Brain microvascular endothelial cell (primary cell): ENCODE data around the gene ST6GALNAC5.

Experiments
- DNase-seq: peaks from one replicate; pipeline ENCODE4 v3.0.0-alpha.2; 2020
- H3K27ac ChIP-seq: fragments of 250-450 bp; sonication (Bioruptor Pico); 2 replicates; pipeline ENCODE4 v1.5.1; 2020; ENCODE audit warnings: mild to moderate bottlenecking, moderate library complexity
- H3K27me3 ChIP-seq: fragments of 250-450 bp; sonication (Bioruptor Pico); replicated peaks from 2 replicates; pipeline ENCODE4 v1.5.1; 2020; ENCODE audit warnings: mild to moderate bottlenecking
- H3K36me3 ChIP-seq: fragments of 250-450 bp; sonication (Bioruptor Pico); replicated peaks from 2 replicates; pipeline ENCODE4 v1.5.1; 2020; ENCODE audit warnings: mild to moderate bottlenecking
- H3K4me3 ChIP-seq: 2 replicates; pipeline ENCODE4 v1.5.1; 2011; ENCODE audit warnings: low read depth, mild to moderate bottlenecking, control low read depth, low read length, moderate library complexity
- CTCF ChIP-seq: IDR thresholded peaks from 2 replicates; pipeline ENCODE4 v1.5.1; 2011; ENCODE audit warnings: low read depth, mild to moderate bottlenecking, moderate library complexity, low read length, control low read depth, inconsistent platforms; ENCODE audit errors: missing control alignments
- in situ Hi-C: cut with HindIII; loops from 2 replicates; pipeline ENCODE4 v1.10.0; 2017; ENCODE audit warnings: low sequenced_read_pairs, low pct_ligation_motif_present

The ST6GALNAC5 gene

GRCh38 chr1:77056525-77056924, 189.2 kb downstream of the ST6GALNAC5 start:
- TF ChIP-seq CTCF = no peak

GRCh38 chr1:77057994-77058585, 190.8 kb downstream of the ST6GALNAC5 start:
- H3K4me3 ChIP-seq = no peak overlapping the region
- no peaks in the 10 kb centered on the region for H3K36me3 ChIP-seq
- DNase-seq = no peak
- H3K27me3 ChIP-seq = no peaks in the 10 kb centered on the region
- in situ Hi-C loops = no loop called here
- H3K27ac ChIP-seq = no peak overlapping the region
- no peak for TF ChIP-seq CTCF

More at GRCh38 chr1:77056525-77056924, 189.2 kb downstream of the ST6GALNAC5 start:
- H3K27me3 ChIP-seq = no peaks in the 10 kb centered on the region
- in situ Hi-C loops = no loop called here
- no peak for DNase-seq
- H3K4me3 ChIP-seq = no peak overlapping the region
- no peak overlapping the region for H3K27ac ChIP-seq
- H3K36me3 ChIP-seq = no peaks in the 10 kb centered on the region

GRCh38 chr1:77060000-77060399, 192.7 kb downstream of the ST6GALNAC5 start:
- no peak overlapping the region for H3K27ac ChIP-seq
- DNase-seq = no peak
- no peak overlapping the region for H3K4me3 ChIP-seq
- no peaks in the 10 kb centered on the region for H3K27me3 ChIP-seq
- TF ChIP-seq CTCF = no peak
- in situ Hi-C loops = no loop called here
- no peaks in the 10 kb centered on the region for H3K36me3 ChIP-seq

GRCh38 chr1:77061162-77061561, 193.9 kb downstream of the ST6GALNAC5 start:
- no peak for TF ChIP-seq CTCF
- no peak for DNase-seq
- no peak overlapping the region for H3K27ac ChIP-seq
- H3K36me3 ChIP-seq = no peaks in the 10 kb centered on the region
- no peaks in the 10 kb centered on the region for H3K27me3 ChIP-seq
- no peak overlapping the region for H3K4me3 ChIP-seq
- in situ Hi-C loops = no loop called here

- in situ Hi-C loops = no loop called here
- no peak overlapping the region for H3K4me3 ChIP-seq
- H3K27ac ChIP-seq = no peak overlapping the region
- peak; percentile 2 for DNase-seq
- H3K36me3 ChIP-seq = no peaks in the 10 kb centered on the region
- no peaks in the 10 kb centered on the region for H3K27me3 ChIP-seq
- TF ChIP-seq CTCF = no peak
Measured at GRCh38 chr1:77063118-77063517, 195.8 kb downstream of the ST6GALNAC5 start.

GRCh38 chr1:77064246-77064645, 197.0 kb downstream of the ST6GALNAC5 start:
- no peak for DNase-seq
- in situ Hi-C loops = no loop called here
- no peak overlapping the region for H3K4me3 ChIP-seq
- no peak for TF ChIP-seq CTCF
- H3K27me3 ChIP-seq = no peaks in the 10 kb centered on the region
- H3K36me3 ChIP-seq = no peaks in the 10 kb centered on the region
- H3K27ac ChIP-seq = no peak overlapping the region
